ENCODE measurements around the gene DGKH.
"Not testable (repeated sequence)": the region's sequence is repeated elsewhere in the genome, so short reads cannot be mapped to it uniquely, and the experiment has no call there.

The DGKH gene

GRCh38 chr13:42164557-42165125, 116.2 kb downstream of the DGKH start:
- no peak for DNase-seq (ENCODE audit: low spot score)

DNA sequence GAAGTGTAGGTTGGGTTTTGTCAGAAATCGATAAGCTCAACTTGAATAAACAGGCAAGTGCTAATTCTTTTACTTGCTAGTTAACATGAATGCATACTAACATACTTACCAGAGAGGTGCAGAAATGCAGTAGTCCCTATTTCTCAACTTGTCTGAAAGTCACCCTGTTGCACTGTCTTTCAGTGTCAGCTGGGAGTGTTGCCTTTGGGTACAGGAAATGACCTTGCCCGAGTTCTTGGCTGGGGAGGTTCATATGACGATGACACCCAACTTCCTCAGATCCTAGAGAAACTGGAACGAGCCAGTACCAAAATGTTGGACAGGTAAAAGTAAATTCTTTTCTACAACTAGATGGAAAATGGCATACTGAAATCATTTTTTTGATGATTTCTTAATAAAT, 120.0 kb downstream of the DGKH start:
- no peak for DNase-seq (ENCODE audit: low spot score)

- DNase-seq (ENCODE audit: low spot score) = no peak
Observed at GRCh38 chr13:42170029-42170428, 121.6 kb downstream of the DGKH start.

DNA sequence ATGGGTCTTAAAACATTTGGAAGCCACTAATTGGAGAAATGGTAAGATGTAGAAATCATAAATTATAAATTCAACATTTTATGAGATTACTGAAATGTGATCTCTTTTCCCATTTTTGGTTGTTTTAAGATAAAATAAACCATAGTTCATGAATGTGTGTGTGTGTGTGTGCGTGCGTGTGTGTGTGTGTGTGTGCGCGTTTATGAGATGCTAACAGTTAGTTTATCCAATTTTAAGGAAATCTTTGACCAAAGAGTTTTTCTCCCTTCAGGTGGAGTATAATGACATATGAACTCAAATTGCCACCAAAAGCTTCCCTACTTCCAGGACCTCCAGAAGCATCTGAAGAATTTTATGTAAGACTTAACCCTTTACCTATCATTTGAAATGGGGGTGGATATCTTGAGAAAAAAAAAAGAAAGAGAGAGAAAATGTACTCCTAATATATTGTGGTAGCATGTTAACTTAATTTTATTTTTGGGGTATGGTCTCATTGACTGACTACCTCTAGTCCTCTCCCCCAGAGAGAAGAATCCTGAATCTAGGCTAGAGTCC, 125.4 kb downstream of the DGKH start:
- no peak for DNase-seq (ENCODE audit: low spot score)

DNA sequence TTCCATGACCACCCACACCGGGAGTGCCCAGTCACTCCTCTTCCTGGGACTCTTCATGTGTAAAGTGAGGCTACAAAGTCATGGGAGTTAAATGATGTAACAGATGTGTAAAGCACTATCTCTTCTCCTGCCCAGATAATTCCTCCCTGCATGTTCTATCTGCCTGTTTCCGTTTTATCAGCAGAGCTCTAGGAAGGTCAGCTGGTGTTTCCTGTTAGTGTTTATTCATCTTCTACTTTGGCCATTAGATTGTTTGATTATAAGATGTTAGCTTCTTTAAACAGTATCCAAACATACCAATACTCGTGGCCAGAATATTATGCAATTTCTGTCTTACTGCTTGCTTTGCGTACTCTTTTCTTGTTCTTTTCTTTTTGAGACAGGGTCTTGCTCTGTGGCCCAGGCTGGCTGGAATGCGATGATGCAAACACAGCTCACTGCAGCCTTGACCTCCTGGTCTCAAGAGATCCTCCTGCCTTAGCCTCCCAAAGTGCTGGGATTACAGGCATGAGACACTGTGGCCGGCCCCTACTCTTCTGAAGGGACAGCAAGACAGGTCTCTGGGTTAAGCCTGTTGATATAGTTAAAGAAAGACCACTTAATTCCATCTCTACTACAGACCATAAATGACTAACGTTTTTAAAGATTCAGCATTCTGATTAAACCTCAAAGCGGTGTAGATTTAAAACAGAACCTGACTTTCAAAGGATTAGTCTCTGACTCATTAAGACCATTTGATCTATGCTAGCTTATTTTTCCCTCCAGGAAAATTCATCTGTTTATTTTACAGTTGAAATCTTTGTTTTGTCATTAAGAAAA, 126.1 kb downstream of the DGKH start:
- no peak for DNase-seq (ENCODE audit: low spot score)

DNA sequence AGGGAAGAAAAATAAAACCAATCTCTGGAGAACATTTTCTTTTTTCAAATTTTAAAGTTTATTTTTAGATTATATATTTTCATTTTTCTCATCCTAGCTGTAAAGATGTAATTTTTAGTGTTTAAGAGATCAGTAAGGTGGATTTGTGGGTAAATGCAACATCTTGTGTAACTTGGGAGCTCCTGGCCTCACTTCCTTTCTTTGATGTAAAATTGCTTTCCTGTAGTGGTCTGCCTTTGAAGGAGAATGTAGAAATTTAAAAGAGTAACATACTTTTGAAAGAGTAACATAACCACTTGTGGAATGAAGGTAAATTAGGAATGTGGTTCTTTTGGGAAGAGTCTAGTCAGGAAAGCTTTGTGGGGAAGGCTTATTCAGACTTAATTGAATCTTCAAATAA, 127.8 kb downstream of the DGKH start:
- no peak for DNase-seq (ENCODE audit: low spot score)

GRCh38 chr13:42177189-42177588, 128.7 kb downstream of the DGKH start:
- DNase-seq (ENCODE audit: low spot score) = no peak

GRCh38 chr13:42181381-42181953, 133.0 kb downstream of the DGKH start:
- DNase-seq (ENCODE audit: low spot score) = no peak

- DNase-seq (ENCODE audit: low spot score) = no peak
Observed at GRCh38 chr13:42189061-42189460, 140.6 kb downstream of the DGKH start.

GRCh38 chr13:42190529-42190928, 142.1 kb downstream of the DGKH start:
- DNase-seq (ENCODE audit: low spot score) = no peak

- no peak for DNase-seq (ENCODE audit: low spot score)
Observed at GRCh38 chr13:42211704-42212464, 163.4 kb downstream of the DGKH start.

DNA sequence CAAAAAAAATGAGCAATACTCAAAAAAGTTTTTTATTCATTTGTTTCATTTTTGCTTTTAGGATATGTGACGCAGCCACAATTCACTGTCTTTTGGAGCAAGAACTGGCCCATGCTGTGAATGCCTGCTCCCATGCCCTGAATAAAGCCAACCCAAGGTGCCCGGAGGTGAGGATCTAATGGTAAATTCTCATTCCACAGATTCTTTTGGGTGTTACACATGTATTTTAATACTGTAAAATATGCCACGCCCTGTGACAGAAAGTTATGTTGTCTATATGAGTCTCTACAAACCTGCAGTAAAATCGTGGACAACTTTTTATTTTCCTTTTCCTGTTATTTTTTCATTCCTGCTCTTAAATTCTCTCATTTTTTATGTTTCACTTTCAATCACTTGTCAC, 166.0 kb downstream of the DGKH start:
- no peak for DNase-seq (ENCODE audit: low spot score)

DNA sequence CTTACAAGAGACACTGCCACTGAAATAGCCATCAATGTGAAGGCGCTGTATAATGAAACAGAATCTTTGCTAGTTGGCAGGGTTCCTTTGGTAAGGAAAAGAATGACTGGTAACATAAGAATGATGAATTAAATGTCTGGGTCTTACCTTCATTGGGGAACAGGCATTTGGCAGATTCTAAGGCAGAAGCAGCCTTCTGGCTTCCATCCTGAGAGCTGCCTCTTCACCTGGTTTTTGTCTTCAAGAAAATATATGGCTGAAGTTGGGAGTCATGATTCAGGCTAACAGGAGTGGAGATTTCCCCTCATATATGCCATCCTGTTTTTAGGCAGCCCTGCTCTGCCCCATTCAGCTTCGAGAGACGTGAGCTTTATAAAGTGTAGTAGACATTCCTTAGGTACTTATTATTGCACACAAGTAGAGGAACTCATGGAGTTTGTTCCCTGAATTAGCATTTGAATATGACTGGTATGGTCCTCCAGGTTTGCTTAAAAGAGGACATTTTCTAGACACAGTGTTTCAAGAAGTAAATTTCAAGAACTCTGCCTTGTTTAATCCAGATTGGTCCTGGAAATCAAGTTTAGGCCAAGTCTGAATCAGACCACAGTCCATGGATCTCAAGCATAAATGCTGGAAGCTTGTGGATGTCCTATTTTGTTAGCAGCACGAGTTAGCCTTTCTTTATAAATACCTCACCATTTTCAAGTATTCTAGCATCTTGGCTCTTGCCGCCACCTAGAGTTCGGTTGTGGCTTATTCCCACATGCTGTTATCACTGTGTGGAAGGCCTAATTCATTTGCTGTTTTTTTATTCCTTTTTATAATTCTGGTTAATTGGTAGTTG, 167.4 kb downstream of the DGKH start:
- DNase-seq (ENCODE audit: low spot score) = peak; percentile 43

- no peak for DNase-seq (ENCODE audit: low spot score)
Observed at GRCh38 chr13:42216422-42216735, 167.9 kb downstream of the DGKH start.

DNA sequence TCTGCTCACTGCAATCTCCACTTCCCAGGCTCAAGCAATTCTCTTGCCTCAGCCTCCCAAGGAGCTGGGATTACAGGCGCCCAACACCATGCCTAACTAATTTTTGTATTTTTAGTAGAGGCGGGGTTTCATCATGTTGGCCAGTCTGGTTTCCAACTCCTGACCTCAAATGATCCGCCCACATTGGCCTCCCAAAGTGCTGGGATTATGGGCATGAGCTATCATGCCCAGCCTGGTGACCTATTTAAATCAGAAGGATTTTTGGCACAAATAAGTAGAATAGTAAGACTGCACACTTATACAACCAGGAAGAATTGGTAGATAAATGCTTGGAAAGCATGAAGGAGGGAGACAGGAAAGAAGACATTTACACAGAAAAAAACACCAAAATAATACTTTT, 170.1 kb downstream of the DGKH start:
- DNase-seq (ENCODE audit: low spot score) = no peak

- no peak for DNase-seq (ENCODE audit: low spot score)
Observed at GRCh38 chr13:42219051-42219450, 170.6 kb downstream of the DGKH start.

DNA sequence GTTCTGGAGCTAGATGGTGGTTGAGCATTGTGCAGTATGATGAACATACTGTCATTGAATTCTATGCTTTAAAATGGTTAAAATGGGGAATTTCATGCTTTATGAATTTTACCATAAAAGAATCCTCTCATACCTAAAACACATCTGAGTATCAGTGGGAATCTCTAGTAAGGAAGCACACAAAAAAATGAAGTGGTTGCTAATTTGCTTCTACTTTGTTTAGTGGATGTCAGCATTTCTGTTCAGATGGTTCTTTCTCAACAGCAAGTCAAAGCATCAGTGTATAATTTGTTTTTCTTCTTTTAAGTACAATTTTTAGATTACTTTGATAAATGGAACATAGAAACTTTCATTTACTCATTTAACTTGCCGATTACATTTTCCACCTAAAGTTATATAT, 171.4 kb downstream of the DGKH start:
- DNase-seq (ENCODE audit: low spot score) = no peak

DNA sequence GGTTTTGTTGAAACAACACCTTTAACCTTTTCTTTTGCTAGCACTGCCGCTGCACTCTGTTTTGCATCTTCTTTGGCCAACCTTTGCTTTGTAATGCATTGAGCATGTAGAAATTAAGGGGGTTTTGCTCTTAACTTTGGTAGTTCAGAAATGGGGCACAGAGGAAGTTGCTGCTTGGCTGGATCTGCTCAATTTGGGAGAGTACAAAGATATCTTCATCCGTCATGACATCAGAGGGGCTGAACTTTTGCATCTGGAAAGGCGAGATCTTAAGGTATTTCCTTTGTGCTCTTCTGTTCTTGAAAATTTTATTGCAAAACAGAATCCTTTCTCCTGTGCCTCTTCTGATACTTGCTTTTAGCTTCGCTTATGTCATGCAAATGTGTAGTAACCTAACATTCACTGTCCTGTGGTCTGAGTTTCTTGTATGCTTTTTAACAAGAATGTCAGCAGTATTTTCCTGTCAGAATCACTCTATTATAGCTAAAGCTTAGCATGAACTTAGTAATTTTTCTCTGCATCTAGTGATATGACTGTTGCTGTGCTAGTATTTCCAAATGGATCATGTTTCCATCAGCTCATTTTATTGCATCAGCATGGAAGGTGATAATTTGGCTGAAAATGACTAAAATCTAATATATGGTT, 172.8 kb downstream of the DGKH start:
- no peak for DNase-seq (ENCODE audit: low spot score)

DNA sequence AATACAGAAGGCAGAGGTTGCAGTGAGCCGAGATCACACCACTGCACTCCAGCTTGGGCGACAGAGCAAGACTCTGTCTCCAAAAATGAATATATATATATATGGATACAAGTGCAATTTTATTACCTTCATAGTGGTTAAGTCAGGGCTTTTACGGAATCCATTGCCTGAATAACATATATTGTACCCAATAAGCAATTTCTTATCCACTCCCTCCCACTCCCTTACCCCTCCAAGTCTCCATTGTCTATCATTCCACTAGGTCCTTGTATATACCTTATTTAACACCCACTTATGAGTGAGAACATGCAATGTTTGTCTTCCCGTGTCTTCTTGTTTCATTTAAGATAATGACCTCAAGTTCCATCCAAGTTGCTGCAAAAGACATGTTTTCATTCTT, 175.2 kb downstream of the DGKH start:
- no peak for DNase-seq (ENCODE audit: low spot score)

DNA sequence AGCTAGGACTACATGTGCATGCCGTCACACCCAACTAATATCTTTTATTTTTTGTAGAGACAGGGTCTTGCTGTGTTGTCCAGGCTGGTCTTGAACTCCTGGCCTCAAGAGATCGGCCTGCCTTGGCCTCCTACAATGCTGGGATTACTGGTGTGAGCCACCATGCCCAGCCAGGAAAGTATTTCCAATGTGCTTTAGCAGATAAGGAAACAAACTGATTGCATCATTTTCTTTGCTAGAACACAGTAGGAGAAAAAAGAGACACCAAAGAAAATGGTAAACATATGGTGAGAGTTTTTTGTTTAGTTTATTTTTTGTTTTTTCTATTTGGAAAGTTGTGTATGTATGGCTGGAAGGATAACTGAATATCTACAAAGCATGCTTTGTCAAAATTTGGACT, 176.6 kb downstream of the DGKH start:
- no peak for DNase-seq (ENCODE audit: low spot score)

GRCh38 chr13:42226759-42227158, 178.3 kb downstream of the DGKH start:
- DNase-seq (ENCODE audit: low spot score) = not testable (repeated sequence)

Data from pons (tissue), 1 donor.